IMR-90 (cell line): Measurements from ENCODE around the gene PSME4.

Experiments used
- BHLHE40 ChIP-seq: fragments of 150-350 bp; IDR thresholded peaks from 2 replicates; pipeline ENCODE4 v1.6.1; 2016; ENCODE audit warnings: mild to moderate bottlenecking, low read depth, low read length
- CEBPB ChIP-seq: IDR thresholded peaks from 2 replicates; pipeline ENCODE4 v1.6.1; 2012; ENCODE audit warnings: low read depth, low read length, improper control_type of control experiment
- CHD1 ChIP-seq: IDR thresholded peaks from 2 replicates; pipeline ENCODE4 v1.6.1; 2012; ENCODE audit warnings: low read depth, low read length, improper control_type of control experiment
- MAZ ChIP-seq: IDR thresholded peaks from 2 replicates; pipeline ENCODE4 v1.6.1; 2012; ENCODE audit warnings: low read depth, mild to moderate bottlenecking, low read length, improper control_type of control experiment, moderate library complexity, borderline replicate concordance
- MXI1 ChIP-seq: IDR thresholded peaks from 2 replicates; pipeline ENCODE4 v1.6.1; 2012; ENCODE audit warnings: low read depth, mild to moderate bottlenecking, low read length, moderate library complexity, borderline replicate concordance
- NFE2L2 ChIP-seq: fragments of 150-350 bp; IDR thresholded peaks from 2 replicates; pipeline ENCODE4 v1.6.1; 2016; ENCODE audit warnings: low read depth, mild to moderate bottlenecking, low read length
- POLR2A ChIP-seq: IDR thresholded peaks from 2 replicates; pipeline ENCODE4 v1.6.1; 2012; ENCODE audit warnings: mild to moderate bottlenecking, low read depth, low read length
- RAD21 ChIP-seq: IDR thresholded peaks from 2 replicates; pipeline ENCODE4 v1.6.1; 2012; ENCODE audit warnings: low read length, improper control_type of control experiment
- RFX5 ChIP-seq: IDR thresholded peaks from 2 replicates; pipeline ENCODE4 v1.8.0; 2012; ENCODE audit warnings: low read depth, mild to moderate bottlenecking, low read length, moderate library complexity
- SMC3 ChIP-seq: fragments of 150-350 bp; IDR thresholded peaks from 2 replicates; pipeline ENCODE4 v1.6.1; 2016; ENCODE audit warnings: low read depth, mild to moderate bottlenecking, antibody characterized with exemption, low read length, moderate library complexity
- TF ChIP-seq, protein P1 (sequence below): conservative IDR thresholded peaks from 2 replicates; pipeline ENCODE4 v1.5.1; 2012; ENCODE audit warnings: mild to moderate bottlenecking, low read depth, low read length, improper control_type of control experiment
- TF ChIP-seq, protein P2 (sequence below): fragments of 150-350 bp; IDR thresholded peaks from 2 replicates; pipeline ENCODE4 v1.6.1; 2017; ENCODE audit warnings: mild to moderate bottlenecking, antibody characterized with exemption, low read length, low read depth
- TF ChIP-seq, protein P3 (sequence below): fragments of 150-350 bp; IDR thresholded peaks from 2 replicates; pipeline ENCODE4 v1.6.1; 2016; ENCODE audit warnings: low read depth, mild to moderate bottlenecking, low read length, moderate library complexity, borderline replicate concordance

DNA sequence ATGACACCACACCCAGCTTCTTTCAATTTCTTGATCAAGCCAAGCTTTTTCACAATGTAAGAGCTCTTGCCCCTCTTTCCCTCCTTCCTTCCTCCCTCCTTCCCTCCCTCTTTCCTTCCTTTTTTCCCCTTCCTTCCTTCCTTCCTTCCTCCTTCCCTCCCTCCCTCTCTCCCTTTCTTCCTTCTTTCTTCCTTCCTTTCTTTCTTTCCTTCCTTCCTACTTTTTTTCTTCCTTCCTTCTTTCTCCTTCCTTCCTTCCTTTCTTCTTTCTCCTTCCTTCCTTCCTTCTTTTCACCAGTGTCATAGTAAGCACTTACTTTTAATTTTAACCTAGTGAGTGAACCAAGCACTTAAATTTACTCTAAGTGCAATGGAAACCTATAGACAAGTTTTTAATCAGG lies 21.2 kb upstream of the PSME4 start:
- TF ChIP-seq, protein P1, sequence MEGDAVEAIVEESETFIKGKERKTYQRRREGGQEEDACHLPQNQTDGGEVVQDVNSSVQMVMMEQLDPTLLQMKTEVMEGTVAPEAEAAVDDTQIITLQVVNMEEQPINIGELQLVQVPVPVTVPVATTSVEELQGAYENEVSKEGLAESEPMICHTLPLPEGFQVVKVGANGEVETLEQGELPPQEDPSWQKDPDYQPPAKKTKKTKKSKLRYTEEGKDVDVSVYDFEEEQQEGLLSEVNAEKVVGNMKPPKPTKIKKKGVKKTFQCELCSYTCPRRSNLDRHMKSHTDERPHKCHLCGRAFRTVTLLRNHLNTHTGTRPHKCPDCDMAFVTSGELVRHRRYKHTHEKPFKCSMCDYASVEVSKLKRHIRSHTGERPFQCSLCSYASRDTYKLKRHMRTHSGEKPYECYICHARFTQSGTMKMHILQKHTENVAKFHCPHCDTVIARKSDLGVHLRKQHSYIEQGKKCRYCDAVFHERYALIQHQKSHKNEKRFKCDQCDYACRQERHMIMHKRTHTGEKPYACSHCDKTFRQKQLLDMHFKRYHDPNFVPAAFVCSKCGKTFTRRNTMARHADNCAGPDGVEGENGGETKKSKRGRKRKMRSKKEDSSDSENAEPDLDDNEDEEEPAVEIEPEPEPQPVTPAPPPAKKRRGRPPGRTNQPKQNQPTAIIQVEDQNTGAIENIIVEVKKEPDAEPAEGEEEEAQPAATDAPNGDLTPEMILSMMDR = no peak
- TF ChIP-seq NFE2L2 (no peak), RAD21 (no peak), BHLHE40 (no peak), SMC3 (no peak), CEBPB (no peak), POLR2A (no peak), MAZ (no peak), MXI1 (no peak), CHD1 (no peak), RFX5 (no peak)
- TF ChIP-seq, protein P2, sequence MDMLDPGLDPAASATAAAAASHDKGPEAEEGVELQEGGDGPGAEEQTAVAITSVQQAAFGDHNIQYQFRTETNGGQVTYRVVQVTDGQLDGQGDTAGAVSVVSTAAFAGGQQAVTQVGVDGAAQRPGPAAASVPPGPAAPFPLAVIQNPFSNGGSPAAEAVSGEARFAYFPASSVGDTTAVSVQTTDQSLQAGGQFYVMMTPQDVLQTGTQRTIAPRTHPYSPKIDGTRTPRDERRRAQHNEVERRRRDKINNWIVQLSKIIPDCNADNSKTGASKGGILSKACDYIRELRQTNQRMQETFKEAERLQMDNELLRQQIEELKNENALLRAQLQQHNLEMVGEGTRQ = no peak
- TF ChIP-seq, protein P3, sequence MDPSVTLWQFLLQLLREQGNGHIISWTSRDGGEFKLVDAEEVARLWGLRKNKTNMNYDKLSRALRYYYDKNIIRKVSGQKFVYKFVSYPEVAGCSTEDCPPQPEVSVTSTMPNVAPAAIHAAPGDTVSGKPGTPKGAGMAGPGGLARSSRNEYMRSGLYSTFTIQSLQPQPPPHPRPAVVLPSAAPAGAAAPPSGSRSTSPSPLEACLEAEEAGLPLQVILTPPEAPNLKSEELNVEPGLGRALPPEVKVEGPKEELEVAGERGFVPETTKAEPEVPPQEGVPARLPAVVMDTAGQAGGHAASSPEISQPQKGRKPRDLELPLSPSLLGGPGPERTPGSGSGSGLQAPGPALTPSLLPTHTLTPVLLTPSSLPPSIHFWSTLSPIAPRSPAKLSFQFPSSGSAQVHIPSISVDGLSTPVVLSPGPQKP = no peak
